ENCODE results near the gene EFNA5. TPM values are rescaled to one million over a fixed set of nuclear protein-coding genes. Genes with fewer than 3 reads are reported as not detected.

Gene EFNA5
- total and polyA plus RNA-seq, 2 experiments from 2014 or later = 0.64 to 0.86 TPM

DNA sequence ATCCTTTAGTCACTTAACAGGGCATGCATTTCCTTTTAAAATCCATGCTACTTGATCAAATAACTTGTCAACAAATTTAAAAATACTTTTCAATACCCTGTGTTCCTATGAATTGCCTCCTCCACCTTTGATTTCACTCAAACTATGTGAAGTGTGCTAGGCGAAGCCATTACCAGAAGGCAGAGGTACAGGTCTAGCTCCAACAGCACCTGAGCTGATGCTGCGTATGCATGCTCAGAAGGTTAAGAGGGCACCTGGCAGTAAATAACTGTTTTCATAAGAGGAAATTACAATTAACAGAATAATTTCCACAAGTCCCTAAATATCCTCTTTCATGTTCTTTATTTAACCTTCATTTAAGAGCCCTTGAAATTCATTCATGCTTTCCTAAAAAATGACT, 251.8 kb downstream of the EFNA5 start:
- Histone ChIP-seq H3K4me3 (no peak overlapping the region), H4K20me1 (ENCODE audit: insufficient read depth) (no peaks in the 10 kb centered on the region), H2AFZ (no peak overlapping the region), H3K4me2 (ENCODE audit: unreplicated experiment) (no peak overlapping the region), H3K9ac (no peak overlapping the region), H3K9me3 (ENCODE audit: low read depth) (no peaks in the 10 kb centered on the region), H3K4me1 (ENCODE audit: insufficient read depth) (peaks cover 6% of the 10 kb centered on the region), H3K27ac (no peak overlapping the region), H3K36me3 (ENCODE audit: low read depth) (no peaks in the 10 kb centered on the region), H3K79me2 (ENCODE audit: insufficient read depth) (no peaks in the 10 kb centered on the region), H3F3A (ENCODE audit: insufficient read depth) (peaks cover 4% of the 10 kb centered on the region; the same call in 1 of the 2 replicates), H3K9me2 (ENCODE audit: insufficient read depth) (no peaks in the 10 kb centered on the region), H3K27me3 (replicated peaks; ENCODE audit: insufficient read depth) (no peaks in the 10 kb centered on the region; the same call in none of the 2 replicates)
- 94 to 99% methylated on average over 2 of the region's 2 CpGs for WGBS, 2 experiments (ENCODE audit: low coverage in 1 of 2, low lambda C conversion rate in 2 of 2, missing lambda C conversion rate in 2 of 2)
- DNase-seq = no peak
- in situ Hi-C loops (cut with MboI) = no loop called here
- TF ChIP-seq EZH2 (IDR thresholded peaks at IDR 0.05; ENCODE audit: insufficient read depth, poor library complexity, severe bottlenecking) = no peak
- no peak for TF ChIP-seq EZH2phosphoT487 (IDR thresholded peaks at IDR 0.05; ENCODE audit: insufficient read depth, low read depth)

GRCh38 chr5:107418071-107418470, 252.7 kb downstream of the EFNA5 start:
- Histone ChIP-seq H3K9me2 (ENCODE audit: insufficient read depth) (no peaks in the 10 kb centered on the region), H4K20me1 (ENCODE audit: insufficient read depth) (no peaks in the 10 kb centered on the region), H3K27ac (no peak overlapping the region), H3K4me1 (ENCODE audit: insufficient read depth) (no peaks in the 10 kb centered on the region), H3K4me2 (ENCODE audit: unreplicated experiment) (no peak overlapping the region), H2AFZ (no peak overlapping the region), H3K9me3 (ENCODE audit: low read depth) (no peaks in the 10 kb centered on the region), H3K4me3 (no peak overlapping the region), H3K27me3 (replicated peaks; ENCODE audit: insufficient read depth) (no peaks in the 10 kb centered on the region; the same call in none of the 2 replicates), H3F3A (ENCODE audit: insufficient read depth) (no peaks in the 10 kb centered on the region), H3K36me3 (ENCODE audit: low read depth) (no peaks in the 10 kb centered on the region), H3K9ac (no peak overlapping the region), H3K79me2 (ENCODE audit: insufficient read depth) (no peaks in the 10 kb centered on the region)
- no peak for DNase-seq
- in situ Hi-C loops (cut with MboI) = no loop called here
- WGBS, 2 experiments (ENCODE audit: low coverage in 1 of 2, low lambda C conversion rate in 2 of 2, missing lambda C conversion rate in 2 of 2) = 55 to 64% methylated on average over 2 of the region's 2 CpGs
- no peak for TF ChIP-seq EZH2 (IDR thresholded peaks at IDR 0.05; ENCODE audit: insufficient read depth, poor library complexity, severe bottlenecking)
- no peak for TF ChIP-seq EZH2phosphoT487 (IDR thresholded peaks at IDR 0.05; ENCODE audit: insufficient read depth, low read depth)

DNA sequence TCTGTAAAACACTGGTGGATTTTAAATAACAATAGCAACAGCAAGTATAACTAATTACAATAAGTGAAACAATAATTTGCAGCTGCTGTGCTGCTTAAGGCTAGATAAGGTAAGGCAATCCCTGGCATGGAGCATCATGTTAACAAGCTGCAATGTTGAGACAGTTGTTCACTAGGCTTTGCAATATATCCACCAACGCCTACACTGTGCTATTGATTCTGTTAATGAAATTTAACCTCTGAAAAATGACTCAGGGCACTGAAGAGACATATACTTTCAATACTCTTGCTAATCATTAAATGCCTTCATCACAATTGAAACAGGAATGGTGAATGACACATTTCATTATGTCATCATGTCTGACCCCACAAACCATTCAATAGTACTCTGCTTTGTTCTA, 255.0 kb downstream of the EFNA5 start:
- TF ChIP-seq EZH2phosphoT487 (IDR thresholded peaks at IDR 0.05; ENCODE audit: insufficient read depth, low read depth) (no peak), EZH2 (IDR thresholded peaks at IDR 0.05; ENCODE audit: insufficient read depth, poor library complexity, severe bottlenecking) (no peak)
- no peak overlapping the region for H2AFZ ChIP-seq
- H3K9me2 ChIP-seq (ENCODE audit: insufficient read depth) = no peaks in the 10 kb centered on the region
- DNase-seq = no peak
- H3K9ac ChIP-seq = no peak overlapping the region
- peaks cover 2% of the 10 kb centered on the region for H3K27me3 ChIP-seq (replicated peaks; ENCODE audit: insufficient read depth)
- H3F3A ChIP-seq (ENCODE audit: insufficient read depth) = no peaks in the 10 kb centered on the region
- H3K36me3 ChIP-seq (ENCODE audit: low read depth) = no peaks in the 10 kb centered on the region
- H4K20me1 ChIP-seq (ENCODE audit: insufficient read depth) = no peaks in the 10 kb centered on the region
- H3K79me2 ChIP-seq (ENCODE audit: insufficient read depth) = no peaks in the 10 kb centered on the region
- no peak overlapping the region for H3K4me3 ChIP-seq
- WGBS, 2 experiments (ENCODE audit: low coverage in 1 of 2, low lambda C conversion rate in 2 of 2, missing lambda C conversion rate in 2 of 2) = 60 to 64% methylated on average over 1 of the region's 1 CpG
- H3K4me2 ChIP-seq (ENCODE audit: unreplicated experiment) = no peak overlapping the region
- H3K4me1 ChIP-seq (ENCODE audit: insufficient read depth) = no peaks in the 10 kb centered on the region
- H3K9me3 ChIP-seq (ENCODE audit: low read depth) = no peaks in the 10 kb centered on the region
- in situ Hi-C loops (cut with MboI) = no loop called here
- H3K27ac ChIP-seq = no peak overlapping the region

DNA sequence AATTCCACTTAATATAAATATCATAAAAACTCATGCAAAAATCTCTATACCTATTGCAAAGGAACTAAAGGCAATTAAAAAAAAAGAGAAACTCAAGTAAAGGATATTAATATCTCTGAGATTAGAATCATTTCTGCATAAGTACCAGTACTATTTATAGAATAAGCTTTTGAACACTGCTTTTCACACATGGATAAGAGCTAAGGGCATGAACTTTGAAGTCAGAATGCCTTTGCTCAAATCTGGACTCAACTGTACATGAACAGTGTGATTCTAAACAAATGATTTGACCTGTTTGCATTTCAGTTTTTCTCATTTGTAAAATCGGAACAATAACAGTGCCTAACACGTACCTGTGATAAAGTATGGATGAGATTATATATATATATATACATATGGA, 255.9 kb downstream of the EFNA5 start:
- no peak overlapping the region for H3K4me2 ChIP-seq (ENCODE audit: unreplicated experiment)
- H2AFZ ChIP-seq = no peak overlapping the region
- H3K9me2 ChIP-seq (ENCODE audit: insufficient read depth) = no peaks in the 10 kb centered on the region
- no peaks in the 10 kb centered on the region for H3K9me3 ChIP-seq (ENCODE audit: low read depth)
- H3K4me3 ChIP-seq = no peak overlapping the region
- no peaks in the 10 kb centered on the region for H4K20me1 ChIP-seq (ENCODE audit: insufficient read depth)
- no peak for TF ChIP-seq EZH2phosphoT487 (IDR thresholded peaks at IDR 0.05; ENCODE audit: insufficient read depth, low read depth)
- no peak for TF ChIP-seq EZH2 (IDR thresholded peaks at IDR 0.05; ENCODE audit: insufficient read depth, poor library complexity, severe bottlenecking)
- H3F3A ChIP-seq (ENCODE audit: insufficient read depth) = no peaks in the 10 kb centered on the region
- DNase-seq = no peak
- WGBS, 2 experiments (ENCODE audit: low coverage in 1 of 2, low lambda C conversion rate in 2 of 2, missing lambda C conversion rate in 2 of 2) = 84 to 92% methylated on average over 2 of the region's 2 CpGs
- no peaks in the 10 kb centered on the region for H3K79me2 ChIP-seq (ENCODE audit: insufficient read depth)
- no peak overlapping the region for H3K27ac ChIP-seq
- H3K9ac ChIP-seq = no peak overlapping the region
- no peaks in the 10 kb centered on the region for H3K4me1 ChIP-seq (ENCODE audit: insufficient read depth)
- H3K27me3 ChIP-seq (replicated peaks; ENCODE audit: insufficient read depth) = peaks cover 2% of the 10 kb centered on the region
- H3K36me3 ChIP-seq (ENCODE audit: low read depth) = no peaks in the 10 kb centered on the region
- in situ Hi-C loops (cut with MboI) = no loop called here

DNA sequence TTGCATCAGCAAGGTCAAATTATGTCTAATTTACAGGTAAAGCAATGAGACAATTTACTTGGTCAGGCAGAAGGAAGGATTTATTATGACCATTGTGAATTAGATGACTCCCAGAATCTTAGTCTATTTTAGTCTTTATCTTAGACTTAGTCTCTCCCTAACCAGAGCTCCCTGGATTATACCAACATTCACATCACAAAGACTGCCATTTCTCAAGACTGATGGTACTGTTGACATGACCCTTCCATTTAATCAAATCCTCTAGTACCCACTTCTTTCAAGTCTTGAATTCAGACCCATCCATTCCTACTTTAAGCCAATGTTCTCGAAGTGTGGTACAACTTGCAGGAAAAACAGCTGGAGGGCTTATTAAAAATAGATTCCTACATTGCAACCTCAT, 257.0 kb downstream of the EFNA5 start:
- H3K27ac ChIP-seq = no peak overlapping the region
- H3K79me2 ChIP-seq (ENCODE audit: insufficient read depth) = no peaks in the 10 kb centered on the region
- no peak overlapping the region for H2AFZ ChIP-seq
- no peak overlapping the region for H3K4me2 ChIP-seq (ENCODE audit: unreplicated experiment)
- no peaks in the 10 kb centered on the region for H3K36me3 ChIP-seq (ENCODE audit: low read depth)
- H3K9ac ChIP-seq = no peak overlapping the region
- H3K27me3 ChIP-seq (replicated peaks; ENCODE audit: insufficient read depth) = peaks cover 2% of the 10 kb centered on the region; the same call in 1 of the 2 replicates
- no peak overlapping the region for H3K4me3 ChIP-seq
- H3K9me3 ChIP-seq (ENCODE audit: low read depth) = no peaks in the 10 kb centered on the region
- no peaks in the 10 kb centered on the region for H4K20me1 ChIP-seq (ENCODE audit: insufficient read depth)
- in situ Hi-C loops (cut with MboI) = no loop called here
- H3K4me1 ChIP-seq (ENCODE audit: insufficient read depth) = no peaks in the 10 kb centered on the region
- H3F3A ChIP-seq (ENCODE audit: insufficient read depth) = no peaks in the 10 kb centered on the region
- no peaks in the 10 kb centered on the region for H3K9me2 ChIP-seq (ENCODE audit: insufficient read depth)
- 65 to 90% methylated on average over 1 of the region's 1 CpG for WGBS, 2 experiments (ENCODE audit: low coverage in 1 of 2, low lambda C conversion rate in 2 of 2, missing lambda C conversion rate in 2 of 2)
- DNase-seq = no peak
- TF ChIP-seq EZH2phosphoT487 (IDR thresholded peaks at IDR 0.05; ENCODE audit: insufficient read depth, low read depth) = no peak
